ENCODE results near the gene NOP58.
"Not testable (repeated sequence)": the region's sequence is repeated elsewhere in the genome, so short reads cannot be mapped to it uniquely, and the experiment has no call there.

The NOP58 gene

GRCh38 chr2:202314116-202314515 is 48.6 kb downstream of the NOP58 start:
- no peak for DNase-seq (ENCODE audit: extremely low read depth, low read depth)
- TF ChIP-seq CTCF (IDR thresholded peaks at IDR 0.05; ENCODE audit: low read depth, low read length), result no peak

- TF ChIP-seq CTCF (IDR thresholded peaks at IDR 0.05; ENCODE audit: low read depth, low read length), result no peak
- DNase-seq (ENCODE audit: extremely low read depth, low read depth), result peak; percentile 73
Measured at GRCh38 chr2:202317080-202317857, 51.7 kb downstream of the NOP58 start.

GRCh38 chr2:202320362-202320761 is 54.8 kb downstream of the NOP58 start:
- DNase-seq (ENCODE audit: extremely low read depth, low read depth), result not testable (repeated sequence)

- DNase-seq (ENCODE audit: extremely low read depth, low read depth), result no peak
- no peak for TF ChIP-seq CTCF (IDR thresholded peaks at IDR 0.05; ENCODE audit: low read depth, low read length)
Measured at GRCh38 chr2:202322435-202322834, 56.9 kb downstream of the NOP58 start.

GRCh38 chr2:202327858-202328257 is 62.3 kb downstream of the NOP58 start:
- no peak for TF ChIP-seq CTCF (IDR thresholded peaks at IDR 0.05; ENCODE audit: low read depth, low read length)
- DNase-seq (ENCODE audit: extremely low read depth, low read depth), result no peak

- TF ChIP-seq CTCF (IDR thresholded peaks at IDR 0.05; ENCODE audit: low read depth, low read length), result no peak
- no peak for DNase-seq (ENCODE audit: extremely low read depth, low read depth)
Measured at GRCh38 chr2:202335791-202336467, 70.4 kb downstream of the NOP58 start.

- no peak for TF ChIP-seq CTCF (IDR thresholded peaks at IDR 0.05; ENCODE audit: low read depth, low read length)
- no peak for DNase-seq (ENCODE audit: extremely low read depth, low read depth)
Measured at GRCh38 chr2:202337151-202337550, 71.6 kb downstream of the NOP58 start.

Data from AG09319 (cell line).